Prostate gland (tissue), 2 donors: ENCODE data around the gene PLIN5. TPM values are rescaled to one million over a fixed set of nuclear protein-coding genes. Genes with fewer than 3 reads are reported as not detected.
A peak's percentile ranks its signal among the peaks of the same experiment; 100 is the strongest.

Source experiments
- DNase-seq: peaks from one replicate; pipeline ENCODE4 v3.0.0-alpha.2; 2019; ENCODE audit warnings: low spot score
- H3K27ac ChIP-seq, 2 donors: fragments of 200-600 bp; sonication (generic); 2 replicates each; pipeline ENCODE4 v1.5.1; 2017 to 2019
- H3K27me3 ChIP-seq: fragments of 200-600 bp; sonication (generic); replicated peaks from 2 replicates; pipeline ENCODE4 v1.5.1; 2019; ENCODE audit not compliant: insufficient read depth
- H3K36me3 ChIP-seq, 2 donors: fragments of 200-600 bp; sonication (generic); 1 replicate in 1 of 2; 2 replicates in 1 of 2; pipeline versions ENCODE4 v1.5.1 to v1.8.1; 2017 to 2019
- H3K4me1 ChIP-seq: fragments of 200-600 bp; sonication (generic); replicated peaks from 2 replicates; pipeline ENCODE4 v1.5.1; 2019
- H3K4me3 ChIP-seq, 2 donors: fragments of 200-600 bp; sonication (generic); 2 replicates each; pipeline ENCODE4 v1.5.1; 2017 to 2019
- H3K9me3 ChIP-seq: fragments of 200-600 bp; sonication (generic); 2 replicates; pipeline ENCODE4 v1.5.1; 2017
- CTCF ChIP-seq, 4 experiments: fragments of 200-600 bp in 2 of 4; fragments of 450-650 bp in 2 of 4; sonication (generic) in 2 of 4; IDR thresholded peaks; 1 replicate in 3 of 4; 2 replicates in 1 of 4; pipeline ENCODE4 v1.5.1; 2016 to 2019; ENCODE audit warnings: antibody characterized with exemption in 4 of 4, mild to moderate bottlenecking in 2 of 4, moderate library complexity in 2 of 4
- POLR2A ChIP-seq: fragments of 450-650 bp; IDR thresholded peaks from one replicate; pipeline ENCODE4 v1.6.1; 2016; ENCODE audit warnings: antibody characterized with exemption, mild to moderate bottlenecking
- POLR2AphosphoS5 ChIP-seq: sonication (generic); formaldehyde crosslinking; IDR thresholded peaks from one replicate; pipeline ENCODE4 v1.6.1; 2017; ENCODE audit warnings: antibody characterized with exemption
- WGBS: methylation state at CpG from one replicate; pipeline ENCODE4 v1.1.5; 2018; 5-methylcytosine and 5-hydroxymethylcytosine counted together
- intact Hi-C: fragments of 100-400 bp; cut with DNase I; formaldehyde crosslinking; loops from one replicate; pipeline ENCODE4 v1.14.2; 2022
- total RNA-seq, 2 donors: library from RNA; depleted of rRNA; stranded (reverse); fragments of >200 nt; gene quantifications; one replicate each; pipeline ENCODE4 v1.1.0, GENCODE V29; 2016

Gene PLIN5
- total RNA-seq, 2 donors from 2014 or later, result 23.2 to 26.8 TPM

GRCh38 chr19:4516939-4517300 is 18.1 kb downstream of the PLIN5 start:
- no peak for DNase-seq
- intact Hi-C loops, result loop anchor here (5.0 kb wide), 1 partner anchor 45 kb away; the partner anchor contains the start of gene HDGFL2
- H3K9me3 ChIP-seq, result no peaks in the 10 kb centered on the region
- no peaks in the 10 kb centered on the region for H3K4me1 ChIP-seq
- peak overlapping the region in 1 of 2 donors; percentile 3 for H3K27ac ChIP-seq
- H3K4me3 ChIP-seq, result no peak overlapping the region
- no peaks in the 10 kb centered on the region for H3K27me3 ChIP-seq
- no peaks in the 10 kb centered on the region for H3K36me3 ChIP-seq
- TF ChIP-seq POLR2A, result no peak
- no peak for TF ChIP-seq CTCF (IDR thresholded peaks at IDR 0.05)
- TF ChIP-seq POLR2AphosphoS5, result no peak
- WGBS, result 39% methylated on average over 4 of the region's 8 CpGs

- no peak overlapping the region for H3K4me3 ChIP-seq
- H3K36me3 ChIP-seq, result no peaks in the 10 kb centered on the region
- H3K4me1 ChIP-seq, result no peaks in the 10 kb centered on the region
- no peaks in the 10 kb centered on the region for H3K9me3 ChIP-seq
- no peaks in the 10 kb centered on the region for H3K27me3 ChIP-seq
- TF ChIP-seq POLR2A (no peak), CTCF (IDR thresholded peaks at IDR 0.05) (no peak), POLR2AphosphoS5 (no peak)
- no peak for DNase-seq
- WGBS, result 72% methylated on average over 14 of the region's 14 CpGs
- no peak overlapping the region for H3K27ac ChIP-seq
- intact Hi-C loops, result loop anchor here (5.0 kb wide), 1 partner anchor 44 kb away; the partner anchor contains the start of gene HDGFL2
Observed at GRCh38 chr19:4516199-4516938, 18.7 kb downstream of the PLIN5 start.

GRCh38 chr19:4515732-4516131 is 19.3 kb downstream of the PLIN5 start:
- Histone ChIP-seq H3K27me3 (no peaks in the 10 kb centered on the region), H3K4me3 (no peak overlapping the region), H3K4me1 (no peaks in the 10 kb centered on the region), H3K36me3 (no peaks in the 10 kb centered on the region), H3K9me3 (no peaks in the 10 kb centered on the region), H3K27ac (no peak overlapping the region)
- 89% methylated on average over 5 of the region's 5 CpGs for WGBS
- DNase-seq, result no peak
- TF ChIP-seq POLR2A (no peak), POLR2AphosphoS5 (no peak), CTCF (IDR thresholded peaks at IDR 0.05) (no peak)
- intact Hi-C loops, result loop anchor here (5.0 kb wide), 1 partner anchor 43 kb away; the partner anchor contains the start of gene HDGFL2

- WGBS, result 92% methylated on average over 17 of the region's 17 CpGs
Observed at GRCh38 chr19:4513248-4513647, 21.8 kb downstream of the PLIN5 start.

More at GRCh38 chr19:4513248-4513647, 21.8 kb downstream of the PLIN5 start:
- intact Hi-C loops, result no loop called here
- Histone ChIP-seq H3K9me3 (no peaks in the 10 kb centered on the region), H3K4me1 (no peaks in the 10 kb centered on the region), H3K4me3 (no peak overlapping the region), H3K27ac (no peak overlapping the region), H3K36me3 (no peaks in the 10 kb centered on the region), H3K27me3 (no peaks in the 10 kb centered on the region)
- DNase-seq, result no peak
- TF ChIP-seq POLR2AphosphoS5 (no peak), POLR2A (no peak), CTCF (IDR thresholded peaks at IDR 0.05) (no peak)
